Glutamatergic neuron (in vitro differentiated cells): ENCODE measurements around the gene CCM2. TPM values are rescaled to one million over a fixed set of nuclear protein-coding genes. Genes with fewer than 3 reads are reported as not detected.

Source experiments
- DNase-seq: peaks from one replicate; pipeline ENCODE4 v3.0.0; 2022
- H3K27ac Mint-ChIP-seq: one replicate; pipeline ENCODE4 v1.8.0; 2020; ENCODE audit warnings: mild to moderate bottlenecking, mixed read lengths, inconsistent platforms; ENCODE audit not compliant: unreplicated experiment
- H3K27me3 Mint-ChIP-seq: one replicate; pipeline ENCODE4 v1.8.0; 2020; ENCODE audit warnings: mild to moderate bottlenecking, moderate library complexity, mixed read lengths, inconsistent platforms; ENCODE audit not compliant: unreplicated experiment
- H3K36me3 Mint-ChIP-seq: one replicate; pipeline ENCODE4 v1.8.0; 2020; ENCODE audit warnings: mild to moderate bottlenecking, mixed read lengths, inconsistent platforms; ENCODE audit not compliant: unreplicated experiment
- H3K4me1 Mint-ChIP-seq: one replicate; pipeline ENCODE4 v1.8.0; 2020; ENCODE audit warnings: mild to moderate bottlenecking, low read depth, mixed read lengths, inconsistent platforms; ENCODE audit not compliant: unreplicated experiment
- H3K4me3 Mint-ChIP-seq: one replicate; pipeline ENCODE4 v1.8.0; 2020; ENCODE audit warnings: mild to moderate bottlenecking, mixed read lengths, inconsistent platforms; ENCODE audit not compliant: unreplicated experiment
- H3K9me3 Mint-ChIP-seq: one replicate; pipeline ENCODE4 v1.8.0; 2020; ENCODE audit warnings: mild to moderate bottlenecking, moderate library complexity, mixed read lengths, inconsistent platforms; ENCODE audit not compliant: unreplicated experiment
- CTCF ChIP-seq: fragments of 200-600 bp; sonication (generic); IDR thresholded peaks from one replicate; pipeline ENCODE4 v1.5.0; 2021; ENCODE audit not compliant: partially characterized antibody, unreplicated experiment
- total RNA-seq: library from RNA; stranded (reverse); fragmentation: NEBNext Ultra II Directional; extraction: Animal tissue kit (Norgen Biotek cat#: 25700); gene quantifications from one replicate; pipeline ENCODE4 v1.2.1, GENCODE V29; 2021; ENCODE audit not compliant: unreplicated experiment

CCM2 gene
- total RNA-seq, 1 donor from 2014 or later, result 92.6 TPM

- Mint-ChIP-seq H3K36me3 (peaks cover 11% of the 10 kb centered on the region), H3K4me1 (peaks cover 22% of the 10 kb centered on the region), H3K9me3 (peaks cover 25% of the 10 kb centered on the region), H3K27me3 (peaks cover 35% of the 10 kb centered on the region), H3K27ac (peak overlapping the region; percentile 29), H3K4me3 (no peak overlapping the region)
- no peak for DNase-seq
- TF ChIP-seq CTCF, result no peak
These were observed 76.1 kb downstream of the CCM2 start for GRCh38 chr7:45075871-45076796.

- H3K4me3 Mint-ChIP-seq, result no peak overlapping the region
- peaks cover 16% of the 10 kb centered on the region for H3K4me1 Mint-ChIP-seq
- TF ChIP-seq CTCF, result no peak
- H3K36me3 Mint-ChIP-seq, result peaks cover 6% of the 10 kb centered on the region
- peaks cover 23% of the 10 kb centered on the region for H3K9me3 Mint-ChIP-seq
- H3K27ac Mint-ChIP-seq, result no peak overlapping the region
- DNase-seq, result no peak
- peaks cover 32% of the 10 kb centered on the region for H3K27me3 Mint-ChIP-seq
These were observed 76.9 kb downstream of the CCM2 start for GRCh38 chr7:45076946-45077345.

- Mint-ChIP-seq H3K36me3 (peaks cover 4% of the 10 kb centered on the region), H3K27ac (no peak overlapping the region), H3K4me3 (no peak overlapping the region), H3K27me3 (peaks cover 32% of the 10 kb centered on the region), H3K4me1 (peaks cover 10% of the 10 kb centered on the region), H3K9me3 (peaks cover 23% of the 10 kb centered on the region)
- TF ChIP-seq CTCF, result no peak
- no peak for DNase-seq
These were observed 77.6 kb downstream of the CCM2 start for GRCh38 chr7:45077579-45077978.

- Mint-ChIP-seq H3K4me1 (peaks cover 3% of the 10 kb centered on the region), H3K27ac (peak overlapping the region; percentile 68), H3K4me3 (no peak overlapping the region), H3K9me3 (peaks cover 19% of the 10 kb centered on the region), H3K27me3 (peaks cover 29% of the 10 kb centered on the region), H3K36me3 (peaks cover 4% of the 10 kb centered on the region)
- DNase-seq, result no peak
- no peak for TF ChIP-seq CTCF
These were observed 78.2 kb downstream of the CCM2 start for GRCh38 chr7:45078125-45078681.
